Uterus (tissue), 2 donors: ENCODE results near the gene PCDHB9.
"Not testable (repeated sequence)": the region's sequence is repeated elsewhere in the genome, so short reads cannot be mapped to it uniquely, and the experiment has no call there.

Experiments used
- POLR2A ChIP-seq, 2 donors: fragments of 450-650 bp; IDR thresholded peaks; one replicate each; pipeline ENCODE4 v1.6.1; 2016; ENCODE audit warnings: antibody characterized with exemption in 2 of 2, mild to moderate bottlenecking in 1 of 2, moderate library complexity in 1 of 2
- TF ChIP-seq, protein P1 (sequence below), 4 experiments: fragments of 200-600 bp in 2 of 4; fragments of 450-650 bp in 2 of 4; sonication (generic) in 2 of 4; IDR thresholded peaks; one replicate each; pipeline ENCODE4 v1.5.1; 2016 to 2019; ENCODE audit warnings: antibody characterized with exemption in 4 of 4, mild to moderate bottlenecking in 2 of 4, moderate library complexity in 1 of 4

DNA sequence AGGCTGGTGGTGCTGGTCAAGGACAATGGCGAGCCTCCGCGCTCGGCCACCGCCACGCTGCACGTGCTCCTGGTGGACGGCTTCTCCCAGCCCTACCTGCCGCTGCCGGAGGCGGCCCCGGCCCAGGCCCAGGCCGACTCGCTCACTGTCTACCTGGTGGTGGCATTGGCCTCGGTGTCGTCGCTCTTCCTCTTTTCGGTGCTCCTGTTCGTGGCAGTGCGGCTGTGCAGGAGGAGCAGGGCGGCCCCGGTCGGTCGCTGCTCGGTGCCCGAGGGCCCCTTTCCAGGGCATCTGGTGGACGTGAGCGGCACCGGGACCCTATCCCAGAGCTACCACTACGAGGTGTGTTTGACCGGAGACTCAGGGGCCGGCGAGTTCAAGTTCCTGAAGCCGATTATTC lies 49.6 kb upstream of the PCDHB9 start:
- TF ChIP-seq, protein P1, sequence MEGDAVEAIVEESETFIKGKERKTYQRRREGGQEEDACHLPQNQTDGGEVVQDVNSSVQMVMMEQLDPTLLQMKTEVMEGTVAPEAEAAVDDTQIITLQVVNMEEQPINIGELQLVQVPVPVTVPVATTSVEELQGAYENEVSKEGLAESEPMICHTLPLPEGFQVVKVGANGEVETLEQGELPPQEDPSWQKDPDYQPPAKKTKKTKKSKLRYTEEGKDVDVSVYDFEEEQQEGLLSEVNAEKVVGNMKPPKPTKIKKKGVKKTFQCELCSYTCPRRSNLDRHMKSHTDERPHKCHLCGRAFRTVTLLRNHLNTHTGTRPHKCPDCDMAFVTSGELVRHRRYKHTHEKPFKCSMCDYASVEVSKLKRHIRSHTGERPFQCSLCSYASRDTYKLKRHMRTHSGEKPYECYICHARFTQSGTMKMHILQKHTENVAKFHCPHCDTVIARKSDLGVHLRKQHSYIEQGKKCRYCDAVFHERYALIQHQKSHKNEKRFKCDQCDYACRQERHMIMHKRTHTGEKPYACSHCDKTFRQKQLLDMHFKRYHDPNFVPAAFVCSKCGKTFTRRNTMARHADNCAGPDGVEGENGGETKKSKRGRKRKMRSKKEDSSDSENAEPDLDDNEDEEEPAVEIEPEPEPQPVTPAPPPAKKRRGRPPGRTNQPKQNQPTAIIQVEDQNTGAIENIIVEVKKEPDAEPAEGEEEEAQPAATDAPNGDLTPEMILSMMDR (IDR thresholded peaks at IDR 0.05): not testable (repeated sequence)
- not testable (repeated sequence) for TF ChIP-seq POLR2A (IDR thresholded peaks at IDR 0.05)
